ENCODE results near the gene SINHCAF.

DNA sequence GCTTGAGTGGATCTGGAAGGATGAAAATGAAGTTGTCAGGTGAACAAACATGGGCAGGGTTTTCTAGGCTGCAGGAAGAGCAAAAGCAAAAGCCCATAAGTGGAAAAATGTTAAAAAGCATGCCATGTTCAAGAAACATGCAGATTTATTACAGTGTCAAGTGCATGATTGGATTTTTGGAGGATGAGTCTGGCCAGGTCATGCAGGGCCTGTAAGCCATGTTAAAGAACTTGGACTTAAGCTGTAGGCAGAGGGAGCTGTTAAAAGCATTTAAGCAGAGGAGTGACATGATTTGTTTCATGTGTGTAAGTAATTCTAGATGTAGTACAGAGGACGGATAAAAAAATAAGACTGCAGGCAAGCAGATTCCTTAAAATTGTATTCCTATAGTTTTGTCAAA, 16.3 kb upstream of the SINHCAF start:
- no peak for TF ChIP-seq POLR2AphosphoS5 (IDR thresholded peaks at IDR 0.05)
- no peak for TF ChIP-seq MXI1 (conservative IDR thresholded peaks at IDR 0.05; ENCODE audit: poor library complexity, severe bottlenecking)
- no peak for TF ChIP-seq EP300 (conservative IDR thresholded peaks at IDR 0.05; ENCODE audit: poor library complexity, severe bottlenecking)
- TF ChIP-seq RAD21 (conservative IDR thresholded peaks at IDR 0.05): no peak
- TF ChIP-seq, protein P1, sequence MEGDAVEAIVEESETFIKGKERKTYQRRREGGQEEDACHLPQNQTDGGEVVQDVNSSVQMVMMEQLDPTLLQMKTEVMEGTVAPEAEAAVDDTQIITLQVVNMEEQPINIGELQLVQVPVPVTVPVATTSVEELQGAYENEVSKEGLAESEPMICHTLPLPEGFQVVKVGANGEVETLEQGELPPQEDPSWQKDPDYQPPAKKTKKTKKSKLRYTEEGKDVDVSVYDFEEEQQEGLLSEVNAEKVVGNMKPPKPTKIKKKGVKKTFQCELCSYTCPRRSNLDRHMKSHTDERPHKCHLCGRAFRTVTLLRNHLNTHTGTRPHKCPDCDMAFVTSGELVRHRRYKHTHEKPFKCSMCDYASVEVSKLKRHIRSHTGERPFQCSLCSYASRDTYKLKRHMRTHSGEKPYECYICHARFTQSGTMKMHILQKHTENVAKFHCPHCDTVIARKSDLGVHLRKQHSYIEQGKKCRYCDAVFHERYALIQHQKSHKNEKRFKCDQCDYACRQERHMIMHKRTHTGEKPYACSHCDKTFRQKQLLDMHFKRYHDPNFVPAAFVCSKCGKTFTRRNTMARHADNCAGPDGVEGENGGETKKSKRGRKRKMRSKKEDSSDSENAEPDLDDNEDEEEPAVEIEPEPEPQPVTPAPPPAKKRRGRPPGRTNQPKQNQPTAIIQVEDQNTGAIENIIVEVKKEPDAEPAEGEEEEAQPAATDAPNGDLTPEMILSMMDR (IDR thresholded peaks at IDR 0.05; ENCODE audit: poor library complexity, severe bottlenecking): no peak
- TF ChIP-seq EZH2 (IDR thresholded peaks at IDR 0.05; ENCODE audit: borderline replicate concordance, insufficient read depth, low read length, poor library complexity, severe bottlenecking): no peak

All from neural cell (in vitro differentiated cells).